NCI-H2171 (cell line): ENCODE results near the gene HS3ST6.
"Not testable (repeated sequence)": the region's sequence is repeated elsewhere in the genome, so short reads cannot be mapped to it uniquely, and the experiment has no call there.

Experiments used
- DNase-seq: peaks from one replicate; lab custom pipeline; 2025; lab: John Stamatoyannopoulos, UW

Gene HS3ST6

DNA sequence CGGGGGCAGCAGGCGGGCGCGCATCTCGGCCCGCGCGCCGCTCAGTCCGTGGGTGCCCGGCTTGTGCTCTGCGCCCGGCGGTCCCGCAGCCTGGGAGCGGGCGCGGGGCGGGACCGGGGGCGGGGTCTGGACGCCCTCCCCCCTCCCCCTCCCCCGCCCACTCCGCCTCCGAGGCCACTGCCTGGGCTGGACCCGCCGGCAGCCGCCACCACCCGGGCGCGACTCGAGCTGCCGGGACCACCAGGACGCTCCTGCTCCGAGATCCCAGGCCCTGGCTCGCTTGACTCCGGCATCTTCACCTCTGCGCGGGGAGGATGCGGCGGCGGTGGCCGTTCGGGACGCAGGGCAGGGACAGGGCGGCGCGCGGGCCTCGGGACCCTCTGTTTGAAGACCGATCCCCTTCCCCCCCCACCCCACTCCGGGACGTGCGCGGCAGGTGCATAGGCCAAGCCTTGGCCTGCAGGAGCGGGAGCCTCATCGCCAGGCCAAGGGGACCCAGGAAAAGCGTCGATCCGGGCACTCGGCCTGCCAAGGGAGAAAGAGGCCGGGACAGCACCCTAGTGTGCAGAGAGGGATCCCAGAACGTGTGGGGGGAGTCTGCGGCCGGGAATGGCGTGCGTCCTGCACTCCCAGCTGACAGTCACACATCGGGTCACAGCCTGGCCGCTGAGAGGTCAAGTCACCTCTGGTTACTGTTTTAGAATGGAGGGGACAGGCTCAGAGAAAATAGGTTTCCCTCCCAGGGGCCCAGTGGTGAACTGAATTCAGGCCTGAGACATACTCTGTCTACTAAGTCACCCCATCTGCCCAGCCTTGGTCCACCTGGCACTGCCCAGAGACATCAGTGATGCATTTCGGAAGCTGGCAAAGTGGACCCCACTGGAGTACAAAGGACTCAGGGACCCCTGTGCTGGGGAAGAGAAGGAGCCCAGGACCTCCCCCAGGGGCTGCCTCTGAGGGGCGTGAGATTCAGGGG, at the start of gene HS3ST6:
Gene HS3ST6 (minus strand): TSS at position 65 of the 976 bp plus-strand sequence. CDS start 92 bp downstream, outside the sequence.
- DNase-seq: no peak

DNA sequence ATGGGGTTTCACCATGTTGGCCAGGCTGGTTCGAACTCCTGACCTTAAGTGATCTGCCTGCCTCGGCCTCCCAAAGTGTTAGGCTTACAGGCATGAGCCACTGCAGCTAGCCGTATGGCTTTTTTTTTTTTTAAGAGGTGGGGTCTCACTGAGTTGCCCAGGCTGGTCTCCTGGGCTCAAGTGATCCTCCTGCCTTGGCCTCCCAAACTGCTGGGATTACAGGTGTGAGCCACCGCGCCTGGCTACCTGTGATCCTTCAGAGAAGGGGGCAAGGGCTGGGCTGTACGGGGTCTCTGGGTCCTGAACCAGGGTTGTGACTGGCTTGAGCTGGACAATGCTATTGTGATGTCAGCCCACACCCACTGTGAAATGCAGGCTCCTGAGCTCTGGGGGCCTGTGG, 48.2 kb upstream of the HS3ST6 start, which contains the start of gene RNF151:
Gene RNF151 (plus strand): TSS at position 397 of the 400 bp plus-strand sequence. CDS start 26 bp downstream, outside the sequence.
- DNase-seq: no peak

DNA sequence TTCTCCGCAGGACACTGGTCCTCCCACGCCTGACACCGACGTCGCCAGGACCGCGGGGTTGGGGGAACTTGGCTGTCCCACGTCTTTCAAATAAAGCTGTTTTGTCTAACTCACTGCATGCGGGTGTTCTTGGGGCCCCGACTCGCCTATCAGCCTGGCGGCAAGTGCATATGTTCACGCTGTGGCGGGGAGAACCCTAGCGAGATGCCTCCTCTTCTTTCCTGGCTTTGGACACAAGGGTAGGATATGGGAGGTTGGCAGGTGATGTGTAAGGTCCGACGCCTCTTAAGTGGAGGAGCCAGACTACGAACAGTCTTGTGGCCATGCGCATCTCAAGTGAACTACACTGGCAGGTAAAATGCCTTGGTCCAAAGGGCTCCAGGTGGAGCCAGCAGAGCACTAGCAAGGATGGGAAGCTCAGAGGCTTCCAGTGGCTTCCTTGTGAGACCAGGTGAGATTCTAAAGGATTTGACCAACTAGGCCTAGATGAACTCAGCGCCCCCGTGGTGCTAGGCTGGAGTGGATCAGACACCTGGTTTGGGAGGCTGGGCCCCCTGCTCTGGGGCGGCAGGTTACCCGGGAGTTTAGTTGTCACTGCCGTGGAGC, 47.3 kb upstream of the HS3ST6 start:
- DNase-seq: no peak

DNA sequence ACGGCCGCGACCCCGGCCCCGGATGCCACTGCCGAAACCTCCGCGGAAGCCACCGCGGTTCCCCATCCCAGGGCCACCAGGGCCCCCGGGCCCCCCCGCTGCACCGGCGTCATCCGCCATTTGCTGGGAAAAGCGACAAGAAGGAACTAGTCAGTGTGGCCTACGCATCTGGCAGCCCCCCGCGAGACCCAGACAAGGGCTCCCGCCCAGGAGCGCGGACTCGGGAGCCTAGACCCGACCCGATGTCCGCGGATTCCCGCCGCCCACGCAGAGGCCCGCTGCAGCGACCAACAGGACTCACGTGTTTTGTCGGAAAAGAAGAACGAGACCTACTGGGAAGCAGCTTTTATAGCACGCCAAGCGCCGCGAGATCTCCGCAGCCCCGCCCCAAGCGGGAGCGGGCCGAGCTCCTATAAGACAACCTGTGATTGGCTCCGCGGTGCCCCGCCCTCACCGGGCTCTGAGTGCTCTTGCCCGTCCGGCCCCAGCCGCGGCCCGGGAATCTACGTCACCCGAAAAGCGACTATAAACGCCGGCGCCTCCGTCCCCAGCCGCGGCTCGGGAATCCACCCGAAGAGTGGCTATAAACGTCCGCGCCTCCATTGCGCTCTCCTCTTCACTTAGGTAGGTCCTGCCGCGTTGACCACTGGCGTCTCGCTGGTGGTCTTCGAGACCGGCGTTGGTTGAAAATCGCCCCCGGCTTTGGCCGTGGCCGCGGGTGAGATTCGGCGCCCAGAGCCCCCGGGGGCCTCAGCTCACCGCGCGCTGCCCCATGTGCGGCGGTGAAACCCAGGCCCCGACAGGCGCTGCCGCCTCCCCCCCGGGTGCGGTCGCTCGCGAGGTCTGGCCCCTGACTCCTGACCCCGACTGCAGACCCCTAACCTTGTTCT, 46.5 kb upstream of the HS3ST6 start, which contains the start of gene RPS2:
Gene RPS2 (minus strand): TSS at position 321 of the 890 bp plus-strand sequence. CDS start 201 bp downstream, at position 120.
- peak; percentile 97 for DNase-seq

DNA sequence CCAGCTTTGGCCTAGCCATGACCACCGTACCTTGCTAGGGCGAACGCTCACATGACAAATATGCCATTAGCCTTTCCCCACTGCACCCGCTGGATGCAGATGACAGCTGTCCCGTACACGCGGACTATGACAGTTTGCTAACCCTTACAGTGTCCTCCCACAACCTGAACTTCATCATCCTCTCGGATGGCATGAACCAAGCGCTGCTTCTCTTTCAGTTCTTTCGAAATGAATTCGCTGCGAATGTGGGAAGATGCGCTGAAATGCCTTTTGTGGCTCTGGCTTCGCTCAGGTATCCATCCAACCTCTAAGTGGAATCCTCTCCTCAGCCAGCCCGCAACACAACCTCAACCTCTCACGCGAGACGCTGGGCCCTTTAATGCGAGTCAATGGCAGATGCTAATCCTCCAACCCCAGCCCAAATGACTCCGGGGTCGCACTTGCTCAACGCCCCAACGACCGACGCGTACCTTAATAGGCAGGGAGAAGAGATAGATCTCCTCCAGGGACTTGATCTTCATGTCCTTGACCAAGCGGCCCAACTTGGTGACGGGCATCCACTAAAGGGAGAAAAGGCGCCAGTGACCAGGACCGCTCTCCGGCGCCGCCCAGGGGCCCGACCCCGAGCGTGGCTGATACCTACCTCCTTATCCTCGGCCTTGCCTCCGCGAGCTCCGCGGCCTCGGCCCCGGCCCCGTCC, 45.7 kb upstream of the HS3ST6 start:
- DNase-seq: no peak

DNA sequence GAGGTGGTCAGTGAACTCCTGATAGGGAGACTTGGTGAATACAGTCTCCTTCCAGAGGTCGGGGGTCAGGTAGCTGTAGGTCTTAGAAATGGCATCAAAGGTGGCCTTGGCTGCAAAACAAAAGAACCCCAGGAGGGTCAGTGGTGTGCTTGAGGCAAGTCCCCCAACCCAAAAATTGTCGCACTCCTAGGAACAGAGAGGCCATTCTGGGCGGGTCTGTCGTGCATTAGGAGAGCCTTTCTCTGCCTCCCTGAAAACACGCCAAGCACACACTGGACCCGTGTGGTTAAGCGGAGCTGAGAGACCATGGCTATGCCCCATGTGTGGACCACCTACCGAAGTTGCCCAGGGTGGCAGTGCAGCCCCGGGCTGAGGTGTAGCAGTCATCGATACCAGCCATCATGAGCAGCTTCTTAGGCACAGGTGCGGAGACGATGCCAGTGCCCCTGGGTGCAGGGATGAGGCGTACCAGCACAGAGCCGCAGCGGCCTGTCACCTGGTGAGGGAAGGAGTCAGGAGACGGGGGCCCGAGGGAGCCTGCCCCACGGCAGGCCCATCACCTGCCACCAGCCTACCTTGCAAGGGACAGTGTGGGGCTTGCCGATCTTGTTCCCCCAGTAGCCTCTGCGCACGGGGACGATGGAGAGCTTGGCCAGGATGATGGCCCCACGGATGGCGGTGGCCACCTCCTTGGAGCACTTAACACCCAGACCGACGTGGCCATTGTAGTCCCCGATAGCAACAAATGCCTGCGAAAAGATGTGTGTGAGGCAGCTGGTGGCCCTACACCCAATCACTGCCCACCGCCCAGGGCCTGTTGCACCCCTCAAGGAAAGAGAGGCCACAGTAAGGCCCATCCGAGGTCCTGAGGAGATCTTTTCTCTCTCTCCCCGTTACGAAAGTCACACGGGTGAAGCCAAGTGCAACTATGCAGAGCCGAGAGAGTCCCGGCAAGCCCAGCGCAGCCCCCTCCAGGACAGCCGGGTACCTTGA, 44.2 kb upstream of the HS3ST6 start:
- DNase-seq: not testable (repeated sequence)

DNA sequence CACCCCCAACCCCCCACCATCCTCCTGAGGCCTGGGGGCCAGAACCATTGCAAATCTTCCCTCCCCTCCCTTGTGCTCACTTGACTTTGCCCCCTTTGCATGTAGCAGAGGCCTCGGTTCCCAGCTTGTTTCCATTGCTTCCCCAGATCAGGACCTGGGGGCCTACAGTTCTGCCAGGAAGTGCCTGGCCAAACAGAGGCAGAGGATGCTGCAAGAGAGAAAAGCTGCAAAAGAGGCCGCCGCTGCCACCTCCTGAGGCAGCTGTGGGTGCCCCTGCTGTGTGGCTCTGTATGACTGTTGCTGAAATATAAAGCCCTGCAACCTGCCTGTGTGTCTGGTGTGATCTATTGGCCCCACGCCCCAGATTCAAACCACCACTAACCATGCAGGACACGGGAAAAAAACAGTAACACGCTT, 43.4 kb upstream of the HS3ST6 start:
- DNase-seq: no peak

DNA sequence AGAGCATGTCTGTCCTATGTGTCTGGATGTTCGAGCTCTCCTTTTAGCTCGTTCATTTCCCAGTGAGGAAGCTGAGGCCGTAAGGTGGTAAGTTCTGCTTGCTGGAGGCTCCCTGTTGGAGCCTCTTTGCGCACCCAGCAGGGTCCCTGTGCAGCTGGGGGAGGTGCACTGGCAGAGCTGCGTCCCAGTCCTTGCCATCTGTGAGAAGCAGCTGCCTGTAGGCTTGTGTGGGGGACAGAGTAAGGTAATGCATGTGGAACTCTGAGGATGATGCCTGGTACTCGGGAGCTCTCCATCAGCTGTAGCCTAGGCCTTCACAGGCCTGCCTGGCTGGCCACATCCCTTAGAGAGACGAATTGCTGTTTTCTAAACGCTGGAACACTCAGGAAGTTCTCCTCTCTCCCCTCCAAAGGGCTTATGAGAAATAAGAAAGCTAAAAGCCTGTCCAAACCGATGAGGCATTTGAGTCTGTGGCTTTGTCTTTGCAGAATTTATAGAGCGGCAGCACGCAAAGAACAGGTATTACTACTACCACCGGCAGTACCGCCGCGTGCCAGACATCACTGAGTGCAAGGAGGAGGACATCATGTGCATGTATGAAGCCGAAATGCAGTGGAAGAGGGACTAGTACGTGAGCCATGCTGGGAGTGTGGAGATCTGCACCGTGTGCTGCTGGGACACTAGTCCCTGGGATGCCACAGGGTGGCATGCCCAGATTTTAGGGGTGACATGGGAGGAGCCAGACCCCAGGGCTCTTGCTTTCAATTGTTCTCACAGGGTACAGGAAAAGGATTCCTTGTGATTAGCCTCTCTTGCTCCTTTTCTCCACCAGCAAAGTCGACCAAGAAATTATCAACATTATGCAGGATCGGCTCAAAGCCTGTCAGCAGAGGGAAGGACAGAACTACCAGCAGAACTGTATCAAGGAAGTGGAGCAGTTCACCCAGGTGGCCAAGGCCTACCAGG, 42.7 kb upstream of the HS3ST6 start:
- peak; percentile 76 for DNase-seq

DNA sequence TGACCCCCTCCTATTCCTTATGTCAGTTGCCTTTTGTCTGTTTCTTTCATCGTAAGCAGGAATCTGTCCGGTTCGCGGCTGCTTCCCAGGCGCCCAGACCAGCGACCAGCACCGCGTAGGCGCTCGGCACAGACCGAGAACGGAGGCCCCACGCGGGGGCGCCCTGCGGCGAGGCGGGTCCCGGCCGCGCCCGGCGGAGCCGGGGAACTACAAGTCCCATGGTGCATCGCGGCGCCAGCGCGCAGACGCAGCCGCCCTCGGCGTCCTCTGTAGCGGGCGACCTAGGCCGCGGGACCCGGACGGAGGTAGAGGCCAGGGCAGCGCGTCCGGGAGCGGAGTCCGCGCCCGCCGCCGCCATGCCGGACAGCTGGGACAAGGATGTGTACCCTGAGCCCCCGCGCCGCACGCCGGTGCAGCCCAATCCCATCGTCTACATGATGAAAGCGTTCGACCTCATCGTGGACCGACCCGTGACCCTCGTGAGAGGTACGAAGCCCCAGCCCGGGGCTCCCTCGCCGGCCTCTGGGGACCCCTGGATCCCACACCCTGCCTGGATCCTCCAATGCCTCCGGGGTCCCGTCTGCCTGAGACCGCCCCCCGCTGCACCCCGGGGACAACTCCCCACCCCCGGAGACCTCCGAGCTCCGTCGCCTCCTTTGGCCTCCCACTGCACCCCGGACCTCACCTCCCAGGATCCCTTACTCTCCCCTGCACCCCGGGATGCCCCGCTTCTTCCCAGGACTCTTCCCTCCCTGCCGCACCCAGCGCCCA, 41.2 kb upstream of the HS3ST6 start, which contains the start of gene NDUFB10:
Gene NDUFB10 (plus strand): TSS at position 270 of the 771 bp plus-strand sequence. CDS start 87 bp downstream, at position 357.
- peak; percentile 85 for DNase-seq

DNA sequence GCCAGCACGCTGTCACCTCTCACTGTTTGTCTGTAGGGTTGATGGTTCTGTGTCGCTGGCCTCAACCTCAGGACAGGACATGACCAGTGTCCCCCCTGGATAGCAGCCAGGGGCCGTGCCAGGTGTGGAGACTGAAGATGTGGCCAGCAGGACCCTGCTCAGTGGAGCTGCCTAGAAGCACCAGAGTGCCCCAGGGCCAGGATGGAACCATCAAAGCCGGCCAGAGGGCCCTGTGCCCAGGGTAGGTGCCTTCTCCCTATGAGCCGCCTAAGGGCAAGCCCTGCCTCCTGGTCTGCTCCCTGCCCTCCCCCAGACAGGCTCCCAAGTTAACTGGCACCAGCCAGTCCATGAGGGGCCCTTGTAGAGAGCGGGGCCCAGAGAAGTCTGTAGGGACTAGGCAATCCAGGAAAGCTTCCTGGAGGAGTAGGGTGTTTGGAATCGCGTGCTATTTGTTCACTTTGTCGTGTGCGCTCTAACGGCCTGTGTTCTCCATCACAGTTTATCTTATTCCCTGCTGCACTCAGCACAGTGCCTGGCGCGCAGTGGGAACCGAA, 40.6 kb upstream of the HS3ST6 start:
- DNase-seq: no peak

DNA sequence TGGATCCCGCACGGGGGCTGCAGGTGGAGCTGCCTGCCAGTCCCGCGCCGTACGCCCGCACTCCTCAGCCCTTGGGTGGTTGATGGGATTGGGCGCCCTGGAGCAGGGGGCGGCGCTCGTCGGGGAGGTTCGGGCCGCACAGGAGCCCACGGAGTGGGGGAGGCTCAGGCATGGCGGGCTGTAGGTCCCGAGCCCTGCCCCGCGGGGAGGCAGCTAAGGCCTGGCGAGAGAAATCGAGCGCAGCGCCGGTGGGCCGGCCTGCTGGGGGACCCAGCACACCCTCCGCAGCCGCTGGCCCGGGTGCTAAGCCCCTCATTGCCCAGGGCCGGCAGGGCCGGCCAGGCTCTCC, 39.9 kb upstream of the HS3ST6 start:
- not testable (repeated sequence) for DNase-seq

DNA sequence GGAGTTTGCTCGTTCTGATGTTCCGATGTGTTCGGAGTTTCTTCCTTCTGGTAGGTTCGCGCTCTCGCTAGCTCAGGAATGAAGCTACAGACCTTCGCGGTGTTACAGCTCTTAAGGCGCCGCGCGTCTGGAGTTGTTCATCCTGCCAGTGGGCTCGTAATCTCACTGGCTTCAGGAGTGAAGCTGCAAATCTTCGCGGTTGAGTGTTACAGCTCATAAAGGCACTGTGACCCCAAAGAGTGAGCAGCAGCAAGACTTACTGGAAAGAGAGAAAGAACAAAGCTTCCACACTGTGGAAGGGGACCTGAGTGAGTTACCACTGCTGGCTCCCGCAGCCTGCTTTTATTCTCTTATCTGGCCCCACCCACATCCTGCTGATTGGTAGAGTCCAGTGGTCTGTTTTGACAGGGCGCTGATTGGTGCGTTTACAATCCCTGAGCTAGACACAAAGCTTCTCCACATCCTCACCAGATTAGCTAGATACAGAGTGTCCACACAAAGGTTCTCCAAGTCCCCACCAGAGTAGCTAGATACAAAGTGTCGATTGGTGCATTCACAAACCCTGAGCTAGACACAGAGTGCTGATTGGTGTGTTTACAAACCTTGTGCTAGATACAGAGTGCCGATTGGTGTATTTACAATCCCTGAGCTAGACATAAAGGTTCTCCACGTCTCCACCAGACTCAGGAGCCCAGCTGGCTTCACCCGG, 39.4 kb upstream of the HS3ST6 start:
- DNase-seq: not testable (repeated sequence)

DNA sequence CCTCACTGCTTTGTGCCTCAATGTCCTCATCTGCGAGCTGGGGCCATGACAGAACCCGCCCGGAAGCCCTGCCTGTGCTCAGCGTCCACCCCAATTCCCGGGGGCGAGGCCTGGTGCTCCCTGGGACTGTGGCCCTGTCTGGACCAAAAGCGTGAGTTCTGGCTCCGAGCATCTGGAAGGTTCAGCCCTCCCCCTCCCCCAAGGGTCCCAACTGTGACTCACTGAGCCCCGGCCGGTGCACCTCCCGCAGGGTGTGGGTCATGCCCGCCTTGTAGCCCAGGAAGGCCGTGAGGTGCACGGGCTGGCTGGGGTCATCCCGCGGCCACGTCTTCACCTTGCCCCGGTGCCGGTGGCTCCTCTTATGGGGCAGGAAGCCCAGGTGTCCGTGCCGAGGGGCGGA, 35.5 kb upstream of the HS3ST6 start:
- DNase-seq: no peak

DNA sequence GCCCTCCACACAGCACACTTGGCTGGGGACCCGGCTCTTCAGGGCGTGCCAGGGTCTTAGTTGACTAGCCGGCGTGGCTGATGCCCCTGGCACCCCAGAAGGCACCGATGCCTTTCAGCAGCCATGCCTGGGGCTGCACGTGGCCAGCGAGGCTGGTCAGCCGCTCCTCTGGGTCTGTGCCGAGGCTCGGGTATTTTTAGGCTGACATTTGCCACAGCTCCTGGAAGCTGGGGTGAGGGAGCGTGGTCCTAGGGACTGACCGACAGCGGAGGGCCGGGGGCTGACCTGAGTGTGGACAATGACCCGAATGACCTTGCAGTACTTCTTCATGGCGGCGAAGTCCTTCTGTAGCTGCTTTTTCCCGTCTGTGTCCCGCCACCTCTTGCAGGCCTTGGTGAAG, 32.3 kb upstream of the HS3ST6 start:
- DNase-seq: no peak

DNA sequence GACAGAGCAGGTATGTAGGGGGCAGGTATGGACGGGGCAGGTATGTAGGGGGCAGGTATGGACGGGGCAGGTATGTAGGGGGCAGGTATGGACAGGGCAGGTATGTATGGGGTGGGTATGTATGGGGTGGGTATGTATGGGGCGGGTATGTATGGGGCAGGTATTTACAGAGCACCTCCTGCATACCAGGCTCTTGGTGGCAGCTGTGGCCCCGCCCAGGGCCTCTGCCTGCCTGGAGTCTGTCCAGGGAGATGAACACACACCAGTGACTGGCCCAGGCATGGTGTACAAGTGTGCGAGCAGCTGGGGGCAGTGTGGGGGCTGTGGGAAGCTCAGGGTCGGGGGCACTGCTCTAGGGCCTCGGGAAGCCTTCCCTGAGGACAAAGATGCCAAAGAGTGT, 31.8 kb upstream of the HS3ST6 start:
- DNase-seq: no peak

DNA sequence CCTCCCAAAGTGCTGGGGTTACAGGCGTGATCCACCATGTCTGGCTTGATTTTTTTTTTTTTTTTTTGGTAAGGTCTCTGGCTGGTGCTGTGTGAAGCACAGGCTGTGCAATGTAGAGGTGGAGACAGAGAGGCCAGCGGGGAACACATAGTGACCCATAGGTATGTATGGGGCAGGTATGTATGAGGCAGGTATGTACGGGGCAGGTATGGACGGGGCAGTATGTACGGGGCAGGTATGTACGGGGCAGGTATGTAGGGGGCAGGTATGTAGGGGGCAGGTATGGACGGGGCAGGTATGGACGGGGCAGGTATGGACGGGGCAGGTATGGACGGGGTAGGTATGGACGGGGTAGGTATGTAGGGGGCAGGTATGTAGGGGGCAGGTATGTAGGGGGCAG, 31.3 kb upstream of the HS3ST6 start:
- DNase-seq: no peak

DNA sequence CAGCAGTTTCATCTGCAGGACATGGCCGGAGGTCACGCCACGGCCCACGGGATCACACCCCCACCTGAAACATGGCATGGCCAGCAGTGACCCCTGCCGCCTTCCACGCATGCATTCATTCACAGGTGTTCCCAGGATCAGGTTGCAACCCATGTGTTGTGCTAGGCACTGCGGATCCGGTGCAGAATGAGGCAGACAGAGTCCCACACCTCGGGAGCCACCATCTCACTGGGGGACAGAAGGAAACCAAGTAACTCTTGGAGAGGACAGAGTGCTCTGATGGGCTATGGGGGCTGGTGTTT, 29.1 kb upstream of the HS3ST6 start:
- no peak for DNase-seq
